ENCODE results near the gene CEACAM3.

GRCh38 chr19:41753159-41753558, 43.2 kb upstream of the CEACAM3 start:
- TF ChIP-seq EZH2 (IDR thresholded peaks at IDR 0.05) (no peak), POLR2AphosphoS5 (IDR thresholded peaks at IDR 0.05; ENCODE audit: borderline replicate concordance, low read depth, low read length) (no peak), FOXP2 (optimal IDR thresholded peaks at IDR 0.05; ENCODE audit: control extremely low read depth, extremely low read length, insufficient read depth) (no peak)

All from SK-N-MC (cell line).